Measurements from ENCODE around the gene CRYBA4.

Gene CRYBA4

DNA sequence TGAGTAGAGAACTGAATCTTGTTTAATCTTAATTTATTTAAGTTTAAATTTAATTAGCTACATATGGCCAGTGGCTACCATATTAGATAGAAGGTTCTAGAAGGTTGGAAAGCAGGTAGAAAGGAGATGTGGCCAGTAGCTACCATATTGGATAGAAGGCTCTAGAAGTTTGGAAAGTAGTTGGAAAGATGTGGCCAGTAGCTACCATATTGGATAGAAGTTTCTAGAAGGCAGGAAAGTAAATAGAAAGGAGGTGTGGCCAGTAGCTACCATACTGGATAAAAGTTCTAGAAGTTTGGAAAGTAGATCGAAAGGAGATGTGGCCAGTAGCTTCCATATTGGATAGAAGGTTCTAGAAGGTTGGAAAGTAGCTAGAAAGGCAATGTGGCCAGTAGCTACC, 2.2 kb downstream of the CRYBA4 start:
- no peak for DNase-seq

- no peak for DNase-seq
These were observed 3.0 kb downstream of the CRYBA4 start for GRCh38 chr22:26624803-26625202.

- no peak for DNase-seq
These were observed 8.4 kb downstream of the CRYBA4 start for GRCh38 chr22:26629988-26630761.

DNA sequence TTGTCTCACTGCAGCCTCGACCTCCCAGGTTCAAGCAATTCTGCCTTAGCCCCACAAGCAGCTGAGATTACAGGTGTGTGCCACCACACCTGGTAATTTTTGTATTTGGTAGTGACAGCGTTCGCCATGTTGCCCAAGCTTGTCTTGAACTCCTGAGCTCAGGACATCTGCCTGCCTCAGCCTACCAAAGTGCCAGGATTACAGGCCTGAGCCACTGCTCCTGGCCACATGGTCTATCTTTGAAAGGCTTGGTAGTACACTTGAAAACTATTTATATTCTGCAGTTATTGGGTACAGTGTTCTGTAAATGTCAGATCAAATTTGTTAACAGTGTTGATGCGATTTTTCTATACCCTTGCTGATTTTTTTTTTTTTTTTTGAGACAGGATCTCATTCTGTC, 9.5 kb downstream of the CRYBA4 start:
- no peak for DNase-seq

- DNase-seq, result no peak
These were observed 10.8 kb downstream of the CRYBA4 start for GRCh38 chr22:26632422-26633155.

- no peak for DNase-seq
These were observed 12.4 kb downstream of the CRYBA4 start for GRCh38 chr22:26634189-26634588.

DNA sequence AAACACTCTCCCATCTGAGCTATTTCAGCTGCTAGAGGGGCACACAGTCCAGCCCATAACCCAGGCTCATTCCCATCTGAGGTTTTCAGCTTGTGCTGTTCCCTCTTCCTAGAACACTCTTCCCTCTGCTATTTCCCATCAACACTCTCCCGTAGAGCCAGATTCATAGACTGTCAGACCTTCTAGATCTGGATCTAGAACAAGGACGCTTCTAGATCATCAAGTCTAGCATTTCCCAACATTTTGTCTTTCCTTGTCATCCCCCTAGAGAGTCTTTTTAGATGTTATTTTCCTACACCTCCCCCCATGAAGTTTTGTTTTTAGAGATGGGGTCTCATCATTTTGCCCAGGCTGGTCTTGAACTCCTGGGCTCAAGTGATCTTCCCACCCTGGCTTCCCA, 13.4 kb downstream of the CRYBA4 start:
- DNase-seq, result no peak

GRCh38 chr22:26636296-26636695, 14.5 kb downstream of the CRYBA4 start:
- no peak for DNase-seq

DNA sequence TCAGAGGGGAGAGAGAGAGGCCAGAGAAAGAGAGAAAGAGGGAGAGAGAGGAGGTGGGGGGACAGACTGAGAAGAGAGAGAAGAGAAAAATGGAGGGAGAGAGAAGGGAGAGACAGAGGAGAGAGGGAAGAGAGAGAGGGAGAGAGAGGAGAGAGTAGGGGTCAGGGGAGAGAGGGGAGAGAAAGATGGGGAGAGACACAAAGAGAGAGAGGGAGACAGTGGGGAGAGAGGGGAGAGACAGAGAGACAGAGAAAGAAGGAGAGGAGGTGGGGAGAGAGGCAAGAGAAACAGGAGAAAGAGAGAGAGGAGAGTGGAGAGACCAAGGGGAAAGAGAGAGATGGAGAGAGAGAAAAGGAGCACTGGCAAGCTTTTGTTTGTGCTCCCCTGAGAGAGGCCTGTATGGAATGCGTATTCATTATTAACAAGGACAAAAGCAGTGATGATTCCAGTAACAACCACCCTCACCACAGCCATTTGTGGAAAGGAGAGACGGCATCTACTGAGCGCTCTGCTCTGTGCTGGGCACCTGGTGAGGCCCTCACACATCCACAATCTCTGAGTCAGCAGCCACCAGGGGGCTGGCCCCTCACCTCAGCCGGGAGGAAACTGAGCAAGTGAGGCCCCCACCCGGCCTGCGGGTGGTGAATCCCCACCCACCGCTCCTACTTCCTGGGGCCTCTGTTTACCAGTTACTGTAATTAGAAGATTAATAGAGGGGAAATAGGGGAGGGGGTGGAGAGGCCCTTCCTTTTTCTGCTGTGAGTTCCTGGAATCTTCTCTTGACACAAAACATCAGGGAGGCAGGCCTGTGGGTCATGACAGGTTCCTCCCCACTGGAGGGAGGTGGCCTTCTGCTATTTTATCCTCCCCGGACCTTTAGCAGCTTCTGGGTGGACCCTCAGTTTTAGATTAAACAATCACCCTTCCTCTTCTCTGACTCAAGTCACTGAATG, 21.0 kb downstream of the CRYBA4 start:
- no peak for DNase-seq

DNA sequence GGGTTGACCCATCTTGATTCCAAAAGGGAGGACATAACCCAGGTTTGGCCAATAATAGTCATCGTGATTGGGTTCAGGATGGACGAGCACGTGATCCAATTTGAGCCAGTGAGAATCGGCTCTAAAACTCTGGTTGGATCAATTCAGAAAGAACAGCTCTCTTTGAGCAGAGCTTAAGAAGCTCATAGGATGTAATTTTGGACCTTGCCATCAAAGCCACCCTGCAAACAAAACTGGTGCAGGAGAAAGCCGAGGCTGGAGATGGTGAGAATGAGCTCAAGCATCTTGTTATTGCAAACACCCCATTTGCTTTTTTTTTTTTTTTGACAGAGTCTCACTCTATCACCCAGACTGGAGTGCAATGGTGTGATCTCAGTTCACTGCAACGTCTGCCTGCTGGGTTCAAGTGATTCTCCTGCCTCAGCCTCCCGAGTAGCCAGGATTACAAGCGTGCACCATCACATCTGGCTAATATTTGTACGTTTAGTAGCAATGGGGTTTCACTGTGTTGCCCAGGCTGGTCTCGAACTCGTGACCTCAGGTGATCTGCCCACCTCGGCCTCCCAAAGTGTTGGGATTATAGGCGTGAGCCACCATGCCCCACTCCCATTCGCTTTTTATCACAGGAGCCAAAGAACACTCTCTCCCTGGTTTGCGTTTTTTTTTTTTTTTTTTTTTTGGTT, 21.8 kb downstream of the CRYBA4 start:
- no peak for DNase-seq

GRCh38 chr22:26646158-26646557, 24.4 kb downstream of the CRYBA4 start:
- peak in 6 of 58 donors; percentile 8 to 50 (median 18) for DNase-seq

GRCh38 chr22:26648011-26648497, 26.3 kb downstream of the CRYBA4 start:
- peak in 15 of 58 donors; percentile 7 to 78 (median 22) for DNase-seq

DNA sequence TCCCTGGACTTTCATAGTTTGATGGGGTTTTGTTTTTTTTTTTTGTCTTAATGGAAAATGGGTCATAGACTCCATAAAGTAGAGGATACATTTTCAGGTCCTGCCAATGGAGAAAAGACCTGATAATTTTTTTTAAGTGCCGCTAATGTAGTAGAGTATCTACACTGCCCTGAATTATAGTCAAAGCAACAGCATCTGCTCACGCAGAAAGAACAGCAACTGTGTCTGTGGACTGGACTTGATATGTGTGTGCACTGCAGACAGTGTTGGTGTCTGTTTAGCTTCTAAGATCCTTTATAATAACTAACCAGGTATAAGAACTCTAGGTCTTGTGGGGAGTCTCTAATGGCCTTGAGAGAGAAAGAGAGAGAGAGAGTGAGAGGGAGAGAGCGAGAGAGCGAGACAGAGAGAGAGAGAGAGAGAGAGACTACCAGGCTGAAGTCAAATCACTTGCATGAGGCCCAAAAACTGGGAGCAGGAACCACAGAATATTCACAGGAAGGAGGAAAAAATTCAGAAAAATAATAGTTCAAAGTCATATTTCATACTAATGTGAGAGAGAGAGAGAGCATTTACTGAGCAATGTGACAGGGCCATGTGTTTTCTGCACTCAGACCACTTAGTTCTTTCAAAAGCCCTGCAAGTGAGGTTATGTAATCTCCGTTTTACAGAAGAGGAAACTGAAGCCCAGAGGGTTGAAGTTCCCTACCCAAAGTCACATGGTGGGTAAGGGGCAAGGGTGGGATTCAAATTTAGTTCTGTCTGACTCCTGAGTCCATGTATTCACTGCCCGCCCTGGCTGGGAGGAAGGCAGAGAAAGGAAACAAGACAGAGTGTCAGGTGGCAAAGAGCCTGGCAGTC, 27.0 kb downstream of the CRYBA4 start:
- peak in 3 of 58 donors; percentile 3 to 17 (median 5) for DNase-seq

DNA sequence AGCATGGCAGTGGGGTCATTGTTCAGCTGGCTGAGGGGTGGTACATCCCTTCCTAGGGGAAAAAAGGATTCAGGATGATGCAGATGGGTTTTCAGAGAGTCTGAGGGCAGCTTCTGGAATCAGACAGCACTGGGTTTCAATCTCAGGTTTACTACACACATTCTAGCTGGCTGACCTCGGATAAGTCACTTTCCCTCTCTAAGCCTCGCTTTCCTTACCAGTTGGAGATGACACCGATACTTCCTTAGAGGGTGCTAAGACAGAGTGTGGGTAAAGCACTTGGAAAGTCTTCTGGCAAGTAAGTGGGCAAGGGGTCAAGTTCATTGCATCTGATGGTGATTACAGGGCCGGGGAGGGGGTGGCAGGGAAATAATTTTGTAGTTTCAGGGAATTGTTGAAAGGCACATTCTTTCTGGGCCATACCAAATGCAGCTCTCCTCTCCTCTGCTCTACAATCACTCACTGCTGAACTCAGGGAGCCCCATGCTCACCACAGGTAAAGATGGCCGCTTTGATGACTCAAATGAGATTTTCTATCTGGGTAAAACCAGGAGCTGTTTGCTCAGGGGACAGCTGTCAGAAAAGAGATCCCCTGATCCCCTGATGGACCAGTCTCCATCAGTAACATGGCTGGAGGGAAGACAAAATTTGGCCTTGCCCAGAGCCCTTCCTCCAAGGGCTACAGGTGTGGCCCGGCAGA, 29.1 kb downstream of the CRYBA4 start:
- DNase-seq, result no peak

GRCh38 chr22:26651815-26652214, 30.1 kb downstream of the CRYBA4 start:
- DNase-seq, result no peak

- peak in 54 of 58 donors; percentile 11 to 89 (median 53) for DNase-seq
These were observed 35.4 kb downstream of the CRYBA4 start, which contains the start of gene MIAT for GRCh38 chr22:26656891-26657851. Gene MIAT (plus strand): TSS chr22:26657588.

GRCh38 chr22:26658161-26658560, 36.4 kb downstream of the CRYBA4 start:
- DNase-seq, result no peak
